ENCODE data around the gene CLEC11A. TPM values are rescaled to one million over a fixed set of nuclear protein-coding genes. Genes with fewer than 3 reads are reported as not detected.

Gene CLEC11A
- total and polyA plus RNA-seq, 9 of the 15 experiments (the other 6 are each of a cell fraction or from before 2014, with no cell fraction given), result 0.39 to 43.9 (median 3.4) TPM

DNA sequence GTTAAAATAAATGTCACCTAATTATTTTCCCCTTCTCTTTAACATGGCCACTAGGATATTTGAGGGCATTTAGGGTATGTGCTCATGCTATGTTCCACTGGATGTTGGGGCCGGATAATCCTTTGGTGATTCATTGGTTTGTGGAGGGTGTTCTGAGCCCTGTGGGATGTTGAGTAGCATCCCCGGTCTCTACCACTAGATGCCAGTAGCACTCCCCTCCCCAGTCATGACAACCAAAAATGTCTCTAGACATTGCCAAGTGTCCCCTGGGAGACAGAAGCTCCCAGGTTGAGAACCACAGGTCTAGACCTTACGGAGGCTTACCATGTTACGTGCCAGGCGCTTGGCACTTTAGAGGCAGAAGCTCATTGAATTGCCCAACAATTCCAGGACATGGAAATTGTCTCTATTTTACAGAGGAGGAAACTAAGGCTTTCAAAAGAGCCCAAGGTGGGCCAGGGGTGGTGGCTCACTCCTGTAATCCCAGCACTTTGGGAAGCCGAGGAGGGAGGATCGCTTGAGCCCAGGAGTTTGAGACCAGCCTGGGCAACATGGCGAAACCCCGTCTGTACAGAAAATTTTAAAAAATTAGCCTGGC lies 17.6 kb upstream of the CLEC11A start (continued):
- TF ChIP-seq, protein P1, sequence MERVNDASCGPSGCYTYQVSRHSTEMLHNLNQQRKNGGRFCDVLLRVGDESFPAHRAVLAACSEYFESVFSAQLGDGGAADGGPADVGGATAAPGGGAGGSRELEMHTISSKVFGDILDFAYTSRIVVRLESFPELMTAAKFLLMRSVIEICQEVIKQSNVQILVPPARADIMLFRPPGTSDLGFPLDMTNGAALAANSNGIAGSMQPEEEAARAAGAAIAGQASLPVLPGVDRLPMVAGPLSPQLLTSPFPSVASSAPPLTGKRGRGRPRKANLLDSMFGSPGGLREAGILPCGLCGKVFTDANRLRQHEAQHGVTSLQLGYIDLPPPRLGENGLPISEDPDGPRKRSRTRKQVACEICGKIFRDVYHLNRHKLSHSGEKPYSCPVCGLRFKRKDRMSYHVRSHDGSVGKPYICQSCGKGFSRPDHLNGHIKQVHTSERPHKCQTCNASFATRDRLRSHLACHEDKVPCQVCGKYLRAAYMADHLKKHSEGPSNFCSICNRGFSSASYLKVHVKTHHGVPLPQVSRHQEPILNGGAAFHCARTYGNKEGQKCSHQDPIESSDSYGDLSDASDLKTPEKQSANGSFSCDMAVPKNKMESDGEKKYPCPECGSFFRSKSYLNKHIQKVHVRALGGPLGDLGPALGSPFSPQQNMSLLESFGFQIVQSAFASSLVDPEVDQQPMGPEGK (CRISPR knock-in tag; IDR thresholded peaks at IDR 0.05; ENCODE audit: borderline replicate concordance), result no peak
- TF ChIP-seq RUNX1 (IDR thresholded peaks at IDR 0.05; ENCODE audit: low read depth) (no peak), ZNF184 (CRISPR knock-in tag; IDR thresholded peaks at IDR 0.05) (no peak), PHB (CRISPR knock-in tag; IDR thresholded peaks at IDR 0.05) (no peak), MCM3 (IDR thresholded peaks at IDR 0.05) (no peak), MYBL2 (IDR thresholded peaks at IDR 0.05; ENCODE audit: low read depth) (no peak), MYBL2 (CRISPR knock-in tag; IDR thresholded peaks at IDR 0.05; ENCODE audit: borderline replicate concordance) (no peak), GATA2 (CRISPR knock-in tag; IDR thresholded peaks at IDR 0.05) (no peak), RFX5 (IDR thresholded peaks at IDR 0.05; ENCODE audit: low read depth, low read length) (no peak), ZSCAN29 (IDR thresholded peaks at IDR 0.05) (no peak), MGA (IDR thresholded peaks at IDR 0.05) (no peak), ZNF76 (CRISPR knock-in tag; IDR thresholded peaks at IDR 0.05; ENCODE audit: borderline replicate concordance) (no peak), CBFB (CRISPR knock-in tag; IDR thresholded peaks at IDR 0.05) (no peak), ZNF778 (CRISPR knock-in tag; IDR thresholded peaks at IDR 0.05) (no peak)
- TF ChIP-seq, protein P2, sequence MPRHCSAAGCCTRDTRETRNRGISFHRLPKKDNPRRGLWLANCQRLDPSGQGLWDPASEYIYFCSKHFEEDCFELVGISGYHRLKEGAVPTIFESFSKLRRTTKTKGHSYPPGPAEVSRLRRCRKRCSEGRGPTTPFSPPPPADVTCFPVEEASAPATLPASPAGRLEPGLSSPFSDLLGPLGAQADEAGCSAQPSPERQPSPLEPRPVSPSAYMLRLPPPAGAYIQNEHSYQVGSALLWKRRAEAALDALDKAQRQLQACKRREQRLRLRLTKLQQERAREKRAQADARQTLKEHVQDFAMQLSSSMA (CRISPR knock-in tag; IDR thresholded peaks at IDR 0.05), result no peak
- TF ChIP-seq, protein P3, sequence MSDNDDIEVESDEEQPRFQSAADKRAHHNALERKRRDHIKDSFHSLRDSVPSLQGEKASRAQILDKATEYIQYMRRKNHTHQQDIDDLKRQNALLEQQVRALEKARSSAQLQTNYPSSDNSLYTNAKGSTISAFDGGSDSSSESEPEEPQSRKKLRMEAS (CRISPR knock-in tag; IDR thresholded peaks at IDR 0.05), result no peak
